Left colon (tissue), 2 donors: ENCODE data around the gene TAS2R16. TPM values are rescaled to one million over a fixed set of nuclear protein-coding genes. Genes with fewer than 3 reads are reported as not detected.

ENCODE experiments used
- ATAC-seq: fragments of 200-7000 bp; cut with Tn5 transposase; one replicate; pipeline ENCODE4 v1.9.1; 2020; ENCODE audit warnings: mild to moderate bottlenecking, moderate library complexity
- DNase-seq, 2 donors: peaks; one replicate each; pipeline ENCODE4 v3.0.0-alpha.2; 2020
- intact Hi-C, 2 donors: fragments of 100-400 bp; cut with DNase I in 1 of 2; cut with micrococcal nuclease in 1 of 2; formaldehyde crosslinking; loops; one replicate each; pipeline versions ENCODE4 v1.11.2 to v1.14.0; 2022; cut with DNase I, micrococcal nuclease
- long read RNA-seq: library from polyadenylated mRNA; unstranded; transcript quantifications from one replicate; pipeline ENCODE4 v2.0.0, GENCODE V29; 2021
- total RNA-seq, 2 donors: library from RNA; stranded (reverse); fragmentation: NEBNext Ultra II Directional; extraction: Animal tissue kit (Norgen Biotek cat#: 25700); gene quantifications; one replicate each; pipeline ENCODE4 v1.2.1, GENCODE V29; 2021
- donor health status: DM: no; HTN: no; CAD: no.
- donor health status: DM: yes; HTN: yes; CAD: no.

TAS2R16 gene
- not detected for total RNA-seq
- long read RNA-seq: 0 reads

DNA sequence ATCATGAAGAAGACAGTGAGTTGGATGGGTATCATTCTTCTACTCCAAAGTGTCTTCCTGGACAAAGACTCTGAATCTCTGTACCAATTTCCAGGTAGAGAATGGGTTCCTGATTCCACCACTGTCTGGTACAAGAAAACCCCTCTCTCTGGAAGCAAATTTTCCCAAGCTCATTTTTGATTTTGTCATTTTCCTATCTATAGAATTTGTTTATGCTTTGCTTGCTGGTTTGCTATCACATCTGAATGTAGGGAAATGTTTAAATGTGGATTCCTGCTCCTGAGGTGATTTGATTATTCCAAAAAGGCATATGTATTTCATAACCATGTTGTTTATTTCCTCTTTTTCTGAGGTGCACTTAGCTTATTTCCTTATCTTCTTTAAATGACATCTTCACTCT, at the start of gene TAS2R16:
TSS of gene TAS2R16 (minus strand) at position 101 of the 400 bp plus-strand sequence. CDS start at position 35, 66 bp downstream.
- ATAC-seq (no peak), DNase-seq (no peak)
- intact Hi-C loops: no loop called here

GRCh38 chr7:123043642-123044041, 48.1 kb upstream of the TAS2R16 start:
- intact Hi-C loops: no loop called here
- ATAC-seq: no peak
- no peak for DNase-seq

- intact Hi-C loops: no loop called here
- no peak for DNase-seq
Observed at GRCh38 chr7:123041101-123041500, 45.6 kb upstream of the TAS2R16 start.

DNA sequence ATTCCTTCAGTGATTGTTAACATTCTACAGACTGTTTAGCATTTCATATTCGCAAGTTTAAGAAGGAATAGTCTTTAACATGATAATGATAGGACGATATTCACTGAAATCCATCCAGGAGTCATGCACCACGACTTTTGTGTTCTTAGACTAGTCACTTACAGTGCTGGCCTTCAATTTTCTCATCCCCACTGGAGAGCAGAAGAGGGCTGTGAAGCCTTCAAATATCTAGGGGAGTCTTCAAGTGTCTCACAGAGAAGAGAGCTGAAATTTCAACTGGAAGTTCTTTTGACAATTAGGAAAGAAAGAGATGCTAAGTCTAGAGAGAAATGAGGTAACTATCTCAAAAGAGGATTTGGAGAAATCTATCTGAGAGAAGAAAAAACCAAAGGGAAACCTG, 43.8 kb upstream of the TAS2R16 start:
- DNase-seq (no peak), ATAC-seq (no peak)
- intact Hi-C loops: no loop called here

More at GRCh38 chr7:123041101-123041500, 45.6 kb upstream of the TAS2R16 start:
- no peak for ATAC-seq

GRCh38 chr7:123034106-123034505, 38.6 kb upstream of the TAS2R16 start:
- intact Hi-C loops: no loop called here
- ATAC-seq (no peak), DNase-seq (no peak)

DNA sequence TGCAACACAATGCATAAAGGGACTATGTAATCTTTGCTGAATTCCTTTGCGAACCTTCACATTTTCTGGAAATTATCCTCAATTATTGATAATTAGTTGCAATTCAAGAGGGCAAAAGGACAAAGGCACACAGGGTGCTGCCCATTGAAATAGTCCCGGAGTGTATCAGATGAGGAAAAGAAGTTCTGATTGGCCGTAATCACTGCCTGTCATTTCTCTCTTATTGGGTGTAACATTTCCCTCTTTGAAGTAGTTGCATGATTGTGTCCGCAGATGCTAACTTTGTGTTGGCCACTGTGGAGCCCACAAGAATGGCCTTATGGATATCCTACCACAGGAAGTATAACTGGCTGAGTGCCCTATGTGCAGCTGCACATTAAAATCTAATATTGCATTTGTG, 35.1 kb upstream of the TAS2R16 start:
- DNase-seq (no peak), ATAC-seq (no peak)
- intact Hi-C loops: no loop called here

DNA sequence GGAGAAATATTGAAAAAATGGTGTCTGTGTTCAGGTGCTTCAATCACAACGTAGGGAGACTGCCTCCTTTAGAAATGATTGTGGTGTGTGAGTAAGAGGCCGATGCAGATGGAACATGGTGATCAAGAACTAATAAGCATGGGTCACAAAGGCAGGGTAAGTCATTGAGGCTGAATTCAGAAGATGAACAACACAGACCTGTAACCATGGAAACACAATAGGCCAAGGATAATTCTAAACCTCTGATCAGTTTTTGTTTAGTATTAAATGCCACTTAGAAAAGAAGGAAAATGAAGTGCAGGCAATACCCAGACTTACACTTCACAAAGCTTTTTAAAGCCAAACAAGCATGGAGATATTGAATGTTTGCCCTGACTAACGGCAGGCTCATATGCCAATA, 32.8 kb upstream of the TAS2R16 start:
- no peak for DNase-seq
- ATAC-seq: no peak
- intact Hi-C loops: no loop called here

DNA sequence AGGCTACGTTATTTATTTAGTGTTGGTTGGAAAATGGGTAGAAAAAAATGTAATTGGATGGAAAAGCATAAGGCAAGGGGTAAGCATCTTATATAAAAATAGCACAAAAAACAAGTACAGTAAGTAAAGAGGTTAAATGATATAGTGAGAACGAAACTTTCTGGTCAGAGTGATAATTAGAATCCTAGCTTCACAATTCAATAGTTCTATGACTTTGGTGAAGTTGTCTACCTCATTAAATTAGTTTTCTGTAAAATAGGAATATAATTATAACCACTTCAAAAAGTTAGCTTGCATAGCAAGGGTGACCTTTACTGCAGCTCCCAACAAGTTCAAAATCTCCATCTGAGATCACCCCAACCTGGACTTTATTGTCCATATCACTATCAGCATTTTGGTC, 30.8 kb upstream of the TAS2R16 start:
- no peak for DNase-seq
- no peak for ATAC-seq
- intact Hi-C loops: no loop called here

DNA sequence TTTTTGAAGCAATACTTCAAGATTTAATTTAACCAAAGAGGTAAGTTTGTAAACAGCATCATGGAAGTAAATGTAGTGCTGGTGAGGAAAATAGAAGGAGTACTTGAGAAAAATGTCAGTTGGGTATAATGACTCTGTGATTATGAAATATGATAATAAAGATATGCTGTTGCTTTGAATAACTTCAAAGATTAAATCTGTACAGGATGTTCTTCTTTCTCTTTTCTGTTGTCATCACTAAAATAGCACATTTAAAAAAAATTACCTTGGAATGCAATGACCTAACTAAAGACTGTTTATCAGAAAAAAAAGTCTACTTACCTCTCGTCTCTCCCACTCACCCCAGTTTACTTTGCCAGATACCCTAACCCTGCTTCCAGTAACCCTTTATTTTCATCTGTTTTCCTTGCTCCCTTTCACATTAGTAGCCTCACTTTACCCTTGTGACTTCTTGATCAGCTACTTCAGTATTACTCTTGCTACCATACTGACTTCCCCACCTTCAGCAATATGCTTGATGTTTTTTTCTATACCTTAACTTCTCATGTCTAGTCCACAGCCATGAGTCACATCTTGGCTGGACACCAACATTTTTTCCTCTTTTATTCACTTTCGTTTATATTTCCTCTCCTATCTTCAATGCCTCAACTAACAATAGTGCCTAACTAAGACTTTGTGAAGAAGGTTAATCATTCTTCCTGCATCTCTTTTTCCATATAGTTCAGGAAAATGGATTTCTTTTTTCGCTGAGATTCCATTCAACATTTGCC, 29.7 kb upstream of the TAS2R16 start:
- DNase-seq (no peak), ATAC-seq (no peak)
- intact Hi-C loops: no loop called here

DNA sequence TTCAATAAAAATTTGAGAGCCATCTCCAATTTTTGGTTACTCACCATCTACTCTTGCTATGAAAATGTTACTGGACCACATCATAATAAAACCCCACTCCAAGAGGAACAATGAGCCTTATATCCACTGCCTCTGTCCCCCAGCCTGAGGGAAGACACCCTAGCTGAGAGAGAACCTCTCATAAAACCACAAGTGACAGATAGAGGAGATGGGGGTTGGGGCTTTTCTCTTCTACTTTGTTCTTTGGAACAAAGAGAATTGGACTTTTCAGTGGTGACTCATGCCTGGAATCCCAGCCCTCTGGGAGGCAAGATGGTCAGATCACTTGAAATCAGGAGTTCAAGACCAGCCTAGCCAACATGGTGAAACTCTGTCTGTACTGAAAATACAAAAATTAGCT, 27.6 kb upstream of the TAS2R16 start:
- ATAC-seq (no peak), DNase-seq (no peak)
- intact Hi-C loops: no loop called here

GRCh38 chr7:123022576-123022975, 27.1 kb upstream of the TAS2R16 start:
- no peak for DNase-seq
- intact Hi-C loops: no loop called here

GRCh38 chr7:123012435-123012834, 16.9 kb upstream of the TAS2R16 start:
- intact Hi-C loops: no loop called here
- no peak for ATAC-seq
- DNase-seq: no peak

More at GRCh38 chr7:123022576-123022975, 27.1 kb upstream of the TAS2R16 start:
- ATAC-seq: no peak

- ATAC-seq (no peak), DNase-seq (no peak)
- intact Hi-C loops: no loop called here
Observed at GRCh38 chr7:123011766-123012369, 16.4 kb upstream of the TAS2R16 start.

DNA sequence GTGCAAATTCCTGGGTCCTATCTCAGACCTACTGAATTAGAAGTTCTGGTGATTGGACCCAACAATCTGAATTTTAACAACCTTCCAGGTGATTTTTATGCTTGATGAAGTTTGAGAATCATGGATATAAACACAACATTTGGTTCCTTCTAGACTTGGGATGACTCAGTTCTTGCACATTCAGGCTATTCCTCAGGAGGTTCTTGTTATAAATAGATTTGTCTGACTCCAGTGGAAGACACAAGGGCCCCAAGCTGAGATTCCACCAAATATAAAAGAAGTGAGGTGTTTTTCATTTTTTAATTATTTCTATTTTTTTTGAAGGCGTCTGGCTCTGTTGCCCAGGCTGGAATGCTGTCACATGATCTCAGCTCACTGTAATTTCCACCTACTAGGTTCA, 9.4 kb upstream of the TAS2R16 start:
- intact Hi-C loops: no loop called here
- no peak for ATAC-seq
- no peak for DNase-seq

- ATAC-seq (no peak), DNase-seq (no peak)
- intact Hi-C loops: no loop called here
Observed at GRCh38 chr7:123003539-123004126, 8.1 kb upstream of the TAS2R16 start.

GRCh38 chr7:122989577-122989976, 5.9 kb downstream of the TAS2R16 start:
- DNase-seq (no peak), ATAC-seq (no peak)
- intact Hi-C loops: no loop called here

GRCh38 chr7:122989041-122989440, 6.5 kb downstream of the TAS2R16 start:
- ATAC-seq: no peak
- intact Hi-C loops: no loop called here
- DNase-seq: no peak

DNA sequence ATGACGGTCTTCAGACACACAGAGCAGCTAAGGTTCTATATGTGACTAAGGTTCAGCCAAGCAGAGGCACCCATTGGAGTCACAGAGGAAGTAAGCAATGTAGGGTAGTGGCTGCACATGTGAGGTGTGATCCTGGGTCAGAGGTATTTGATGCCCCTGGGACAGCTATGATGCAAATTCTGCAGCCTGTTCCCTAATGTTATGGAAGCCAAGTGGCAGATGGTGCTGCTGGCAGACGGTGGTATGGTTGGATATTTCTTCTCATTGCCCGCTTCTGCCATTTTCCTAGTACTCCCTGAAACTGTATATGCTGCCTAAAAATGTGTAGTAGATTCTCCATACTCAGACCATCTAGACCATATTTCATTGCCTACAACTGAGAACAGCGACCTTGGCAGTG, 7.2 kb downstream of the TAS2R16 start:
- no peak for ATAC-seq
- no peak for DNase-seq
- intact Hi-C loops: no loop called here

- intact Hi-C loops: no loop called here
- DNase-seq (no peak), ATAC-seq (no peak)
Observed at GRCh38 chr7:122987463-122987862, 8.0 kb downstream of the TAS2R16 start.

DNA sequence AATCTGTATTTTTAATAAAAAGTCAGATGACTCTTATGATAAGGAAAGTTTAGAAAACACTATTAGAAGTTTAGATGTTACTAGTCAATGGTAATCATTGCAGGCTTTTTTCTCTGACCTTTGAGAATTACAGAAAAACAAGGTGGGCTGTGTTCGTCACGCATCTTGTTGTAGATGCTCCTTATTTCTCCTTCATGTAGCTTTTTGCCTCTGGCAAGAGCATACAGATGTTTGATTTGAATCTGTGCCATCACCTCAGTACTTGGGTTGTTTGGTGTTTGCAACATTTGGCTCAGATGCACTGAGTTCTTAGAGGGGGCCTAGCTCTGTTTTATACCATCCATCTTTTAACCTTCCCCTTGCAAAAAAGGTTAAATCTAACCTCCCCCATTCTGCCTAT, 11.5 kb downstream of the TAS2R16 start:
- ATAC-seq (no peak), DNase-seq (no peak)
- intact Hi-C loops: no loop called here
